Spleen (tissue), 11 donors: ENCODE data around the gene KLHL26. TPM values are rescaled to one million over a fixed set of nuclear protein-coding genes. Genes with fewer than 3 reads are reported as not detected.

ENCODE experiments used
- DNase-seq: peaks from one replicate; pipeline ENCODE4 v3.0.0-alpha.2; 2020
- H3K27ac ChIP-seq, 8 donors: fragments of 200-600 bp; sonication (generic) in 7 of 8; 1 replicate in 4 of 8; 2 replicates in 4 of 8; pipeline versions ENCODE4 v1.5.0 to v1.8.0; 2016 to 2021; ENCODE audit warnings: inconsistent platforms in 4 of 8, mild to moderate bottlenecking in 4 of 8, moderate library complexity in 1 of 8
- H3K27me3 ChIP-seq, 7 donors: fragments of 200-600 bp; sonication (generic) in 6 of 7; replicated peaks in 1 of 7; 1 replicate in 4 of 7; 2 replicates in 3 of 7; pipeline versions ENCODE4 v1.5.0 to v1.8.0; 2016 to 2021; ENCODE audit warnings: inconsistent platforms in 3 of 7, mild to moderate bottlenecking in 1 of 7
- H3K36me3 ChIP-seq, 6 donors: fragments of 200-600 bp; sonication (generic) in 5 of 6; 1 replicate in 4 of 6; 2 replicates in 2 of 6; pipeline versions ENCODE4 v1.5.0 to v1.8.0; 2016 to 2021; ENCODE audit warnings: inconsistent platforms in 2 of 6
- H3K4me1 ChIP-seq, 6 donors: fragments of 200-600 bp; sonication (generic) in 5 of 6; 1 replicate in 3 of 6; 2 replicates in 3 of 6; pipeline versions ENCODE4 v1.5.0 to v1.8.0; 2016 to 2021; ENCODE audit warnings: inconsistent platforms in 3 of 6
- H3K4me3 ChIP-seq, 8 donors: fragments of 200-600 bp; sonication (generic) in 7 of 8; 1 replicate in 4 of 8; 2 replicates in 4 of 8; pipeline versions ENCODE4 v1.5.0 to v1.8.0; 2016 to 2021; ENCODE audit warnings: inconsistent platforms in 4 of 8, mild to moderate bottlenecking in 4 of 8, moderate library complexity in 2 of 8
- H3K9me3 ChIP-seq, 8 donors: fragments of 200-600 bp; sonication (generic) in 7 of 8; 1 replicate in 4 of 8; 2 replicates in 4 of 8; pipeline versions ENCODE4 v1.5.0 to v1.8.0; 2016 to 2021; ENCODE audit warnings: inconsistent platforms in 4 of 8
- CTCF ChIP-seq, 11 experiments: fragments of 200-600 bp in 7 of 11; fragments of 450-650 bp in 4 of 11; sonication (generic) in 4 of 11; IDR thresholded peaks in 8 of 11; conservative IDR thresholded peaks in 3 of 11; 1 replicate in 7 of 11; 2 replicates in 4 of 11; pipeline versions ENCODE4 v1.4.0 to v1.8.0; 2016 to 2021; ENCODE audit warnings: antibody characterized with exemption in 11 of 11, inconsistent platforms in 4 of 11, mild to moderate bottlenecking in 1 of 11
- POLR2A ChIP-seq, 3 donors: fragments of 450-650 bp; IDR thresholded peaks; one replicate each; pipeline ENCODE4 v1.5.1; 2017; ENCODE audit warnings: antibody characterized with exemption in 3 of 3, mild to moderate bottlenecking in 1 of 3
- POLR2AphosphoS5 ChIP-seq, 3 donors: sonication (generic); formaldehyde crosslinking; IDR thresholded peaks; one replicate each; pipeline ENCODE4 v1.5.1; 2017; ENCODE audit warnings: antibody characterized with exemption in 3 of 3
- WGBS, 5 donors: extraction: QIAGEN DNeasy Blood & Tissue Kit in 3 of 5; methylation state at CpG; one replicate each; pipeline versions ENCODE4 v1.1.5 to v1.1.7; 2013 to 2018; 5-methylcytosine and 5-hydroxymethylcytosine counted together
- intact Hi-C: fragments of 100-400 bp; cut with DNase I; formaldehyde crosslinking; loops from one replicate; pipeline ENCODE4 v1.15.0; 2023; ENCODE audit warnings: low total_unique reads
- polyA plus RNA-seq, 3 donors: library from polyadenylated mRNA; stranded (reverse); fragments of 200-250 nt; gene quantifications; one replicate each; pipeline ENCODE4 v1.2.1, GENCODE V29; 2013
- total RNA-seq, 7 donors: library from RNA; depleted of rRNA in 3 of 7; stranded (reverse); fragments of >200 nt in 3 of 7; fragmentation: NEBNext Ultra II Directional in 4 of 7; extraction: Animal tissue kit (Norgen Biotek cat#: 25700) in 4 of 7; gene quantifications; one replicate each; pipeline versions ENCODE4 v1.1.0 to v1.2.1, GENCODE V29; 2016 to 2021
- donor health status: healthy with polysubstance abuse.
- donor health status: DM: no; HTN: no; CAD: no; lungs with moderate emphysema.
- donor health status: DM: no; HTN: no; CAD: no.
- donor health status: Bipolar disorder and iron deficiency.
- donor health status: healthy.
- donor health status: DM: no; HTN: no; CAD: no.
- donor health status: DM: yes; HTN: yes; CAD: no.

KLHL26 gene
- total and polyA plus RNA-seq, 10 donors: 1.7 to 23.1 (median 7.2) TPM

GRCh38 chr19:18662972-18663732 is 26.3 kb downstream of the KLHL26 start:
- TF ChIP-seq CTCF (IDR thresholded peaks at IDR 0.05 in 8 of 11, conservative IDR thresholded peaks at IDR 0.05 in 3 of 11): no peak
- no peak for TF ChIP-seq POLR2A (IDR thresholded peaks at IDR 0.05)
- TF ChIP-seq POLR2AphosphoS5 (IDR thresholded peaks at IDR 0.05): no peak
- DNase-seq: no peak
- 84 to 89% (median 85%) methylated on average over 13 to 15 of the region's 15 CpGs for WGBS, 5 donors
- no peaks in the 10 kb centered on the region for H3K9me3 ChIP-seq
- peaks cover 0 to 72% (median 36%) of the 10 kb centered on the region in 6 donors for H3K4me1 ChIP-seq
- H3K27me3 ChIP-seq: no peaks in the 10 kb centered on the region
- peak overlapping the region in 2 of 8 donors; percentile 4 to 63 for H3K27ac ChIP-seq
- no peak overlapping the region for H3K4me3 ChIP-seq
- intact Hi-C loops: no loop called here
- peaks cover 0 to 47% (median 11%) of the 10 kb centered on the region in 6 donors for H3K36me3 ChIP-seq

DNA sequence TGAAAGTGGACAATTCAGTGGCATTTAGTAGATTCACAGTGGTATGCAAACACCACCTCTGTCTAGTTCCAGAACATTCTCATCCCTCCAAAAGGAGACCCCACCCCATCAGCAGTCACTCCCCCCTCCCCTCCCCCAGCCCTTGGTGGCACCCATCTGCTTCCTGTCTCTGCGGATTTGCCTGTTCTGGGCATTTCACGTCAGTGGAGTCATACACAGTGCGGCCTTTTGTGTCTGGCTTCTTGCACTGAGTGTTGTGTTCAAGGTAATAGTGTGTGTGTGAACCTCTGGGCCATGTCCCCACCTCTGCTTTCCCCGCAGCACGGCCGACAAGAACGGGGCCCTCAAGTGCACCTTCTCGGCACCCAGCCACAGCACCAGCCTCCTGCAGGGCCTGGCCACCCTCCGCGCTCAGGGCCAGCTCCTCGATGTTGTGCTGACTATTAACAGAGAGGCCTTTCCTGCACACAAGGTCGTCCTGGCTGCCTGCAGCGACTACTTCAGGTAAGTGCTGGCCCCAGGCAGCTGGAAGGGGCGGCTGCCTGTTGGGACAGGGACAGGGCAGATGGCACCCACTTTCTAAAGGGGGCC is 27.2 kb downstream of the KLHL26 start:
- 40 to 55% (median 46%) methylated on average over 11 to 14 of the region's 14 CpGs for WGBS, 5 donors
- Histone ChIP-seq H3K27me3 (no peaks in the 10 kb centered on the region), H3K4me3 (no peak overlapping the region), H3K4me1 (peaks cover 0 to 63% (median 30%) of the 10 kb centered on the region in 6 donors), H3K27ac (peak overlapping the region in 3 of 8 donors; percentile 33 to 63 (median 37)), H3K36me3 (peaks cover 0 to 56% (median 20%) of the 10 kb centered on the region in 6 donors), H3K9me3 (no peaks in the 10 kb centered on the region)
- no peak for DNase-seq
- TF ChIP-seq POLR2A (IDR thresholded peaks at IDR 0.05) (no peak), POLR2AphosphoS5 (IDR thresholded peaks at IDR 0.05) (peak in 1 of 3 donors; percentile 15)
- intact Hi-C loops: no loop called here

- no peak for TF ChIP-seq POLR2AphosphoS5 (IDR thresholded peaks at IDR 0.05)
- no peak for TF ChIP-seq CTCF (IDR thresholded peaks at IDR 0.05 in 8 of 11, conservative IDR thresholded peaks at IDR 0.05 in 3 of 11)
- no peak for TF ChIP-seq POLR2A (IDR thresholded peaks at IDR 0.05)
- Histone ChIP-seq H3K4me3 (no peak overlapping the region), H3K4me1 (peaks cover 0 to 46% (median 19%) of the 10 kb centered on the region in 6 donors), H3K27ac (no peak overlapping the region), H3K27me3 (no peaks in the 10 kb centered on the region), H3K9me3 (no peaks in the 10 kb centered on the region), H3K36me3 (peaks cover 0 to 73% (median 28%) of the 10 kb centered on the region in 6 donors)
- 75 to 100% (median 94%) methylated on average over 10 to 22 of the region's 22 CpGs for WGBS, 5 donors
- DNase-seq: no peak
- intact Hi-C loops: no loop called here
Measured at GRCh38 chr19:18665771-18666202, 29.0 kb downstream of the KLHL26 start.

GRCh38 chr19:18666317-18666716 is 29.5 kb downstream of the KLHL26 start:
- Histone ChIP-seq H3K27me3 (no peaks in the 10 kb centered on the region), H3K9me3 (no peaks in the 10 kb centered on the region), H3K27ac (no peak overlapping the region), H3K4me1 (peaks cover 0 to 41% (median 19%) of the 10 kb centered on the region in 6 donors), H3K36me3 (peaks cover 0 to 78% (median 30%) of the 10 kb centered on the region in 6 donors), H3K4me3 (no peak overlapping the region)
- no peak for DNase-seq
- TF ChIP-seq CTCF (IDR thresholded peaks at IDR 0.05 in 8 of 11, conservative IDR thresholded peaks at IDR 0.05 in 3 of 11) (no peak), POLR2AphosphoS5 (IDR thresholded peaks at IDR 0.05) (no peak), POLR2A (IDR thresholded peaks at IDR 0.05) (no peak)
- WGBS, 5 donors: 75 to 85% (median 77%) methylated on average over 8 to 12 of the region's 12 CpGs
- intact Hi-C loops: no loop called here
